ENCODE data around the gene EDDM3A.

DNA sequence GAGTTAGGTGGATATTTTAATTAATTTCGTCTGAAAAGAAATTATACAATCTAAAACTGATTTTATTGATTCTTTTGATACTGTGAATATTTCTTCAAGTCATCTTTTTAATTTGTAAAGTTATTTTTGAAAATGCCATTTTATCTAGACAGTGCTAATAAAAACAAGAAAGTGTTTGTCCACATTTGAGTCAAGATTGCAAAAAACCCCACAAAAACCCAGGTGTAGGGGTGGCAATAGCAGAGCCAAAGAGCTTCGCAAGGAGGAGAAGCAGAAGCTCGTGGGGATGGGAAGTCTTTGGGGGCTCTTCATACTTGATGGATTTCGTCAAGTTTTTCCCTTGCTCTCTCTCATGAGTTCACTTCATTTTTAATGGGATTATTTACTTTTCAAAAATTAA lies 41.3 kb downstream of the EDDM3A start:
- TF ChIP-seq, protein P1, sequence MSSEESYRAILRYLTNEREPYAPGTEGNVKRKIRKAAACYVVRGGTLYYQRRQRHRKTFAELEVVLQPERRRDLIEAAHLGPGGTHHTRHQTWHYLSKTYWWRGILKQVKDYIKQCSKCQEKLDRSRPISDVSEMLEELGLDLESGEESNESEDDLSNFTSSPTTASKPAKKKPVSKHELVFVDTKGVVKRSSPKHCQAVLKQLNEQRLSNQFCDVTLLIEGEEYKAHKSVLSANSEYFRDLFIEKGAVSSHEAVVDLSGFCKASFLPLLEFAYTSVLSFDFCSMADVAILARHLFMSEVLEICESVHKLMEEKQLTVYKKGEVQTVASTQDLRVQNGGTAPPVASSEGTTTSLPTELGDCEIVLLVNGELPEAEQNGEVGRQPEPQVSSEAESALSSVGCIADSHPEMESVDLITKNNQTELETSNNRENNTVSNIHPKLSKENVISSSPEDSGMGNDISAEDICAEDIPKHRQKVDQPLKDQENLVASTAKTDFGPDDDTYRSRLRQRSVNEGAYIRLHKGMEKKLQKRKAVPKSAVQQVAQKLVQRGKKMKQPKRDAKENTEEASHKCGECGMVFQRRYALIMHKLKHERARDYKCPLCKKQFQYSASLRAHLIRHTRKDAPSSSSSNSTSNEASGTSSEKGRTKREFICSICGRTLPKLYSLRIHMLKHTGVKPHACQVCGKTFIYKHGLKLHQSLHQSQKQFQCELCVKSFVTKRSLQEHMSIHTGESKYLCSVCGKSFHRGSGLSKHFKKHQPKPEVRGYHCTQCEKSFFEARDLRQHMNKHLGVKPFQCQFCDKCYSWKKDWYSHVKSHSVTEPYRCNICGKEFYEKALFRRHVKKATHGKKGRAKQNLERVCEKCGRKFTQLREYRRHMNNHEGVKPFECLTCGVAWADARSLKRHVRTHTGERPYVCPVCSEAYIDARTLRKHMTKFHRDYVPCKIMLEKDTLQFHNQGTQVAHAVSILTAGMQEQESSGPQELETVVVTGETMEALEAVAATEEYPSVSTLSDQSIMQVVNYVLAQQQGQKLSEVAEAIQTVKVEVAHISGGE (CRISPR knock-in tag; IDR thresholded peaks at IDR 0.05): no peak
- no peak for TF ChIP-seq MYC (IDR thresholded peaks at IDR 0.05; ENCODE audit: insufficient read depth, insufficient read length, insufficient replicate concordance, low read length, severe bottlenecking)
- TF ChIP-seq, protein P2, sequence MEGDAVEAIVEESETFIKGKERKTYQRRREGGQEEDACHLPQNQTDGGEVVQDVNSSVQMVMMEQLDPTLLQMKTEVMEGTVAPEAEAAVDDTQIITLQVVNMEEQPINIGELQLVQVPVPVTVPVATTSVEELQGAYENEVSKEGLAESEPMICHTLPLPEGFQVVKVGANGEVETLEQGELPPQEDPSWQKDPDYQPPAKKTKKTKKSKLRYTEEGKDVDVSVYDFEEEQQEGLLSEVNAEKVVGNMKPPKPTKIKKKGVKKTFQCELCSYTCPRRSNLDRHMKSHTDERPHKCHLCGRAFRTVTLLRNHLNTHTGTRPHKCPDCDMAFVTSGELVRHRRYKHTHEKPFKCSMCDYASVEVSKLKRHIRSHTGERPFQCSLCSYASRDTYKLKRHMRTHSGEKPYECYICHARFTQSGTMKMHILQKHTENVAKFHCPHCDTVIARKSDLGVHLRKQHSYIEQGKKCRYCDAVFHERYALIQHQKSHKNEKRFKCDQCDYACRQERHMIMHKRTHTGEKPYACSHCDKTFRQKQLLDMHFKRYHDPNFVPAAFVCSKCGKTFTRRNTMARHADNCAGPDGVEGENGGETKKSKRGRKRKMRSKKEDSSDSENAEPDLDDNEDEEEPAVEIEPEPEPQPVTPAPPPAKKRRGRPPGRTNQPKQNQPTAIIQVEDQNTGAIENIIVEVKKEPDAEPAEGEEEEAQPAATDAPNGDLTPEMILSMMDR (IDR thresholded peaks at IDR 0.05 in 2 of 3, conservative IDR thresholded peaks at IDR 0.05 in 1 of 3; ENCODE audit: control insufficient read depth in 2 of 3, extremely low read depth in 1 of 3, insufficient read depth in 1 of 3, low read depth in 3 of 3, low read length in 3 of 3): no peak
- TF ChIP-seq BRCA1 (IDR thresholded peaks at IDR 0.05; ENCODE audit: low read depth, low read length): no peak
- TF ChIP-seq MXI1 (IDR thresholded peaks at IDR 0.05; ENCODE audit: low read depth, low read length): no peak
- TF ChIP-seq, protein P3, sequence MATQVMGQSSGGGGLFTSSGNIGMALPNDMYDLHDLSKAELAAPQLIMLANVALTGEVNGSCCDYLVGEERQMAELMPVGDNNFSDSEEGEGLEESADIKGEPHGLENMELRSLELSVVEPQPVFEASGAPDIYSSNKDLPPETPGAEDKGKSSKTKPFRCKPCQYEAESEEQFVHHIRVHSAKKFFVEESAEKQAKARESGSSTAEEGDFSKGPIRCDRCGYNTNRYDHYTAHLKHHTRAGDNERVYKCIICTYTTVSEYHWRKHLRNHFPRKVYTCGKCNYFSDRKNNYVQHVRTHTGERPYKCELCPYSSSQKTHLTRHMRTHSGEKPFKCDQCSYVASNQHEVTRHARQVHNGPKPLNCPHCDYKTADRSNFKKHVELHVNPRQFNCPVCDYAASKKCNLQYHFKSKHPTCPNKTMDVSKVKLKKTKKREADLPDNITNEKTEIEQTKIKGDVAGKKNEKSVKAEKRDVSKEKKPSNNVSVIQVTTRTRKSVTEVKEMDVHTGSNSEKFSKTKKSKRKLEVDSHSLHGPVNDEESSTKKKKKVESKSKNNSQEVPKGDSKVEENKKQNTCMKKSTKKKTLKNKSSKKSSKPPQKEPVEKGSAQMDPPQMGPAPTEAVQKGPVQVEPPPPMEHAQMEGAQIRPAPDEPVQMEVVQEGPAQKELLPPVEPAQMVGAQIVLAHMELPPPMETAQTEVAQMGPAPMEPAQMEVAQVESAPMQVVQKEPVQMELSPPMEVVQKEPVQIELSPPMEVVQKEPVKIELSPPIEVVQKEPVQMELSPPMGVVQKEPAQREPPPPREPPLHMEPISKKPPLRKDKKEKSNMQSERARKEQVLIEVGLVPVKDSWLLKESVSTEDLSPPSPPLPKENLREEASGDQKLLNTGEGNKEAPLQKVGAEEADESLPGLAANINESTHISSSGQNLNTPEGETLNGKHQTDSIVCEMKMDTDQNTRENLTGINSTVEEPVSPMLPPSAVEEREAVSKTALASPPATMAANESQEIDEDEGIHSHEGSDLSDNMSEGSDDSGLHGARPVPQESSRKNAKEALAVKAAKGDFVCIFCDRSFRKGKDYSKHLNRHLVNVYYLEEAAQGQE (IDR thresholded peaks at IDR 0.05; ENCODE audit: low read depth, low read length): no peak
- TF ChIP-seq, protein P4, sequence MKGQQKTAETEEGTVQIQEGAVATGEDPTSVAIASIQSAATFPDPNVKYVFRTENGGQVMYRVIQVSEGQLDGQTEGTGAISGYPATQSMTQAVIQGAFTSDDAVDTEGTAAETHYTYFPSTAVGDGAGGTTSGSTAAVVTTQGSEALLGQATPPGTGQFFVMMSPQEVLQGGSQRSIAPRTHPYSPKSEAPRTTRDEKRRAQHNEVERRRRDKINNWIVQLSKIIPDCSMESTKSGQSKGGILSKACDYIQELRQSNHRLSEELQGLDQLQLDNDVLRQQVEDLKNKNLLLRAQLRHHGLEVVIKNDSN (IDR thresholded peaks at IDR 0.05; ENCODE audit: borderline replicate concordance, extremely low read length, insufficient read depth, low read depth, low read length): no peak
- TF ChIP-seq SP1 (IDR thresholded peaks at IDR 0.05; ENCODE audit: low read depth, low read length): no peak
- no peak for TF ChIP-seq MTA3 (IDR thresholded peaks at IDR 0.05; ENCODE audit: borderline replicate concordance, low read length)
- TF ChIP-seq TAF1 (IDR thresholded peaks at IDR 0.05; ENCODE audit: borderline replicate concordance, low read depth, low read length): no peak

Measured in GM12878 (cell line).